ENCODE results near the gene STATH. TPM values are rescaled to one million over a fixed set of nuclear protein-coding genes. Genes with fewer than 3 reads are reported as not detected.
"Not testable (repeated sequence)": the region's sequence is repeated elsewhere in the genome, so short reads cannot be mapped to it uniquely, and the experiment has no call there.

STATH gene, protein sequence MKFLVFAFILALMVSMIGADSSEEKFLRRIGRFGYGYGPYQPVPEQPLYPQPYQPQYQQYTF
- not detected in 2 replicates for total RNA-seq (2014; rRNA removed; shearing (Covaris generic))
- not detected in 2 replicates for polyA plus RNA-seq (2014; cell fraction: nucleus; rRNA removed)

DNA sequence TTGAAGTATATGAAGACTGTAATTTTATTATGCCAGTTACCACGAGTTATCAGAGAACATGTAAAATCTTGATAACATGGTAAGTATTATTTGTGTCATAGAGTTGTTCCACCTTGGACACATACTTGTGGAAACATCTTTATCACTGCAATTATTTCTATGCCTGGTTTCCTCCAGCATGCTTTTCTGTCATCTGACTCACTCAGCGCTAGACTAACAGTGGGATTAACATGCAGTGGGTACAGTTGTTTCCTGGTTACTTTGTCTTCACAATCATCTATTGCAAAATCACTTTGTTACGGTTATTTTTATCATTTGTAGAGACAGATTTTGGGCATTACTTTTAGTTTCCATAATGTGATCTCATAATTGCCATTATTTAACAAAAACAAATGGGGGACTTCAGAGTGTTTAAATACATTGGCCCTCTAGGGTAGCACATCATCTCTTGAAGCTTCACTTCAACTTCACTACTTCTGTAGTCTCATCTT, at the start of gene STATH:
Gene STATH (plus strand): TSS at position 441 of the 491 bp plus-strand sequence. CDS start 2,472 bp downstream, outside the sequence.
- DNase-seq (ENCODE audit: extremely low read depth, low read depth): no peak

DNA sequence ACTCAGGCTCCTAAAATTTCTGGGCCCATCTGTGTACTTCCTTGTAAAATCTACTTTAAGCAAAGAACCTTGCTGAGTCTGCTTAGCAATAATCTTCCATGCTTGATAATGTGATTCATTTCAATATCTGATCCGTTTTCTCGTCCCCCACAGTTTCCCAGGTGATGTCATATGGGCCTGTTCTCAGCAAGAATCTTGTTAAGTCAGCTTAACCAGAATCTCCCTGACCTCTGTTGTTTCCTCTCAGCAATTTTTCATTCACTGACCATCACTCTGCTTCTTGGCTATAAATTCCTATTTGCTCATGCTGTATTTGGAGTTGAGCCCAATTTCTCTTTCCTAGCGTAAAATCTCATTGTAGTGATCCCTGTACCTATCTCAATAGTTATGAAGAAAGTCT, 44.2 kb upstream of the STATH start:
- DNase-seq (ENCODE audit: extremely low read depth, low read depth): no peak

DNA sequence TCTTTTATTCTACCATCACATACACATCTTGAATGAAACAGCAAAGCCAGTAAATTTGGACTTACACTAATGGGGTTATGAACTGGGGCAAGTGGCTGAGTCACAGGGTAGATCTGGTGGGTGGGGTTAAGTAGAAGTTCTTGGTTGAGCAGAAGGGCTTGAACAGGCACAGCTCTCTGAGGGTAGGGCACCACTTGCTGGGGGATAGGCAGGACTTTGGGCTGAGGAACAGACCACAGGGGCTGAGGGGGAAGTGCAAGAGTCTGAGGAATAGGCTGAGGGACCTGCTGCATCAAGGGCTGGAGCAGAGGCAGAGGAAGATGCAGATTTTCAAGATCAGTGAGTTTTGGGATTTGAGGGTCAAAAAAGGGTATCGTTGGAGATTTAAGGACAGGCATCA, 38.6 kb upstream of the STATH start:
- no peak for DNase-seq (ENCODE audit: extremely low read depth, low read depth)

DNA sequence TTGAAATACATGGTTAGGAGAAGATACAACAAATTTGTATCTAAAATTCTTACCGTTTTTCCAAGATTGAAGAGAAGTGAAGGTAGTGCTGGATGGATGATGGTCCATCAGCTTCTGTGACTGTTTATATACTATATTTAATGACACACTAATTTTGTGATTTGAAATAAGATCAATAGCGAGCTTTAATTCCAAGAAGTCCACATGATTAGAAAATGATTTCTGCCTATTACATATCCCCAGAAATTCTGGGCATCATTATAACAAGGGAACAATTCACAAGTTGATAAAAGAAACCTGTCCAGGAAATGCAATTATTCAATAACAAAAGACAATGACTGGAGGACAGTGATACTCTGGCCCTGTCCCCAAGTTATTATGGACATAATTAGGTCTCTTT, 30.1 kb upstream of the STATH start, which contains the start of gene CSN2:
Gene CSN2 (minus strand): TSS at position 101 of the 400 bp plus-strand sequence. CDS start 4,733 bp downstream, outside the sequence.
- DNase-seq (ENCODE audit: extremely low read depth, low read depth): no peak

DNA sequence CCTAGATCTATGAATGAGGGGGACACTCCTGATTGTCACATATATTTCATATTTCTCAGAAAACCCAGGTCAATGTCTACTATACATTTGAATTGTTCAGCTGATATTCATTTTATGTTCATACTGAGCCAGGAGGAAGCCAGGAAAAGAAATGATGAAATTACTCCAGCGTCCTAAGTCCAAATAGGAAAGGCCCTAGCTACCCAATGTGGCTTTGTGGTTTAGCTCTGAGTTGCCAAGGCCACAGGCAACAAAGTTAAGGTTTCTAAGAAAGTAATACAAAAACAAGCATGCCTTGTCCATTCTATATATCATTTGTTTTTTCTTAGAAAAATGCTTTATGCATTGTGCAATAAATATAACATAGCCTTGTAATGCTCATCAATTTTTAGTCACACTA, 25.7 kb upstream of the STATH start:
- DNase-seq (ENCODE audit: extremely low read depth, low read depth): no peak

DNA sequence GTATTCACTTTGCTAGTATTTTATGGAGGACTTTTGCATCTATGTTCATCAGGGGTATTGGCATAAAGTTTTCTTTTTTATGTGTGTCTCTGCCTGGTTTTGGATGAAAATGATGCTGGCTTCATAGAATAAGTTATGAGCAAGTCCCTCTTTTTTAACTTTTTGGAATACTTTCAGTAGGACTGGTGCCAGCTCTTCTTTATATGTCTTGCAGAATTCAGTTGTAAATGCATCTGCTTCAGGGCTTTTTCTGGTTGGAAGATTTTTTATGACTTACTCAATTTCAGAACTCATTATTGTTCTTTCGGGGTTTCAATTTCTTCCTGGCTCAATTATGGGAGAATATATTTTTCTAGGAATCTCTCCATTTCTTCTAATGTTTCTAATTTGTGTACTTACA, 21.1 kb upstream of the STATH start:
- DNase-seq (ENCODE audit: extremely low read depth, low read depth): no peak

DNA sequence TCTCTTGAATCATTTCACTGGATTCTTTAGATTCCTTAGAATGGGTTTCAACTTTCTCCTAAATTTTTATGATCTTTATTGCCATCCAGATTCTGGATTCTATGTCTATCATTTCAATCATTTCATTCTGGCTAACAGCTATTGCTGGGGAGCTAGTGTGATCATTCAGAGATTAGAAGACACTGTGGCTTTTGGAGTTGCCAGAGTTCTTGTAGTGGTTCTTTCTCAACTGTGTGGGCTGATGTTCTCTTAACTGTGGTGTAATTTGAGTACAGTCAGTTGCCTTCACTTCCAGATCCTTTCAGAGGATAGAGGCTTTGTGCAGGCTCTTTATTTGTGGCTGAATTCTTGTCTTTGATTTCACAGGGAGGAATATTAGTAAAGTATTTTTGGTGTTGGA, 18.2 kb upstream of the STATH start:
- DNase-seq (ENCODE audit: extremely low read depth, low read depth): no peak

DNA sequence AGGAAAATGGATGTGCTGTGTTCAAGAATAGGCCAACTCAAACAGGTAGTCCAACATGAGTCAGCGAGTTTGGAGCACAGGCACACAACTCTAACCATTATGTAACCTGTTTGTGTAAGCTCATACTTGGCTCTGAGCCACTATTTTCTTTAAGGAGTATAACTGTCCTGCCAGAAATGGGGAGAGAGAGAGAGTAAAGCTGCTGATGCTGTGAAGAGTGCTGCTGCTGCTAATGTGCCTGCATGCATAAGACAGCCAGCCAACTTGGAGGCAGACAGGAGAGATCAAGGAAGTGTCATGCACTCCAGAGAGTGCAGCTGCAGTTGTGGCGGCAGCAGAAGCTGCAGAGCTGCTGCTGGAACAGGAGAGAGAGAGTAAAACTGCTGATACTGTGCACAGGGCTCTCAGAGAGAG, 11.7 kb upstream of the STATH start:
- DNase-seq (ENCODE audit: extremely low read depth, low read depth): peak; percentile 41

DNA sequence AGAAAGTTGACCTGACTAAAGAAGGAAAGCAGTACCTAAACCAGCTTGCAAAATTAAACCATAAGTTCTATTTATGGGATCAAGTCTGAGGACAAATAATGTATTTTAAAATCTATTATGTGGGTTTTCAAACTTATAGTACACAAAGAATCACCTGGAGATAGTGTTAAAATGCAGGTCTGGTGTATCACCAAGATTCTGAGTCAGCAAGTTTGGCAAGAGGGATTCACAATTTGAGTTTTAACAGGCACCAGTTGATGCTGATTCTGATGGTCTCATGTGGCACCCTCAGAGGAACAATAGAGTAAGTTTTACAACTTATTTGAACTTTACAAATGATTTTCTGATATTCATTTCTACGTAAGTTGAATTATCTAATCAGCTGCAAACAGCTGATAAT, 9.1 kb upstream of the STATH start:
- no peak for DNase-seq (ENCODE audit: extremely low read depth, low read depth)

DNA sequence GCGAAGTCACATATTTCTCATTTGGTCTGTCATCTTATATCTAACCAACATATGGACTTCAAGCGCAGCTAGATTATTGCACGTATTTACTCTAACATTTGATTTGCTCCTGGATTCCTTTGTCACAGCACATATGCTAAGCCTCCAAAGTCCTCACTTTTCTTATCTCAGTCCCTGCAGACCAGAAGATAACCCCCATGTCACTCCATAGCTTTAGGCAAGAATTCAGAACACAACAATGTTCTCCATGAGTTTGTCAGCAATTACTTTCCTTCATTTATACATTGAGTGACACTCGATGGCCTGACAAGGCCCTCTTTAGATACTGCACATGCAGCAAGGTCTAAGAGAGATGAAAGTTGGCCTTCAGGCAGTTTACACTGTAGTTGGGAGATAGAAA, 4.8 kb upstream of the STATH start:
- DNase-seq (ENCODE audit: extremely low read depth, low read depth): no peak

DNA sequence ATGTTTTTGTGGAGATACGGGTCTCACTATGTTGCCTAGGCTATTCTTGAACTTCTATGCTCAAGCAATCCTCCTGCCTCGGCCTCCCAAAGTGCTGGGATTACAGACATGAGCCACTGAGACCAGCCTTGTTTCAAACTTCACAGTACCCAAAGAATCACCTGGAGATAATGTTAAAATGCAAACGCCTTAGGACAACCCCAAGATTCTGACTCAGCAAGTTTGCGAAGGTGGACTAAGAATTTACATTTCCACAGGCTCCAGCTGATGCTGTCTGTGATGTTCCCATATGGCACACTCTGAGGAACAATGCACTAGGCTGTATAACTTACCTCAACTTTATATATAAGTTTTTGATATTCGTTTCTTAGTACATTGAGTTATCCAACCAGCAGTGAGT, 984 bp upstream of the STATH start:
- DNase-seq (ENCODE audit: extremely low read depth, low read depth): no peak

DNA sequence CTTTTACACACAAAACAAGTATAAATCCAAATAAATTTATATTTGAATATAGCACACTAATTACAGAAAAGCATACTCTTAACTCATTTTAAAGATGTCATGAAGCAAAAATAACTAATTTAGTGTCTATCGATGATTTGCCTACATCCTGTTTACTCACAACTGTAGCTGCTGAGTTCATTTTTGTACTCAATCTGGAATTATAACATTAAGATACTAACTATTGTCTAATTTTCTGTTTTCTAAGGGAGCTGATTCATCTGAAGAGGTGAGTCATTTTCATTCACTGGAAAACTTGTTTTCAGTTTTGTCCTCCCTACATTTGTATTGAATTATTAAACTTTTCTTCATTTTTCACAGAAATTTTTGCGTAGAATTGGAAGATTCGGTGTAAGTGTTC, 3.7 kb downstream of the STATH start:
- DNase-seq (ENCODE audit: extremely low read depth, low read depth): no peak

DNA sequence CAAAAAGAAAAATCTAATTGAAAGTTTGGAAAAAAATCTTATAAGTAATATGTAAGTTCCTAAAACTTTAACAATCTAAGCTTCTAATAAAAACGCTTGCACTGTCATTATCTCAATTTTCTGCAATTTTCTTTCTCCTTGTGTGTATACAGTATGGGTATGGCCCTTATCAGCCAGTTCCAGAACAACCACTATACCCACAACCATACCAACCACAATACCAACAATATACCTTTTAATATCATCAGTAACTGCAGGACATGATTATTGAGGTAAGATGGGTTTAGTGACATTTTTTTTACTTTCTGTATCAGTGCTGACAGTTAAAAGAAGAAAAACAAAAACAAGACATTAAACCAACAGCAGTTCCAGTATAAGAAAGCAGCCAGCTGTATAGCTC, 4.9 kb downstream of the STATH start:
- no peak for DNase-seq (ENCODE audit: extremely low read depth, low read depth)

DNA sequence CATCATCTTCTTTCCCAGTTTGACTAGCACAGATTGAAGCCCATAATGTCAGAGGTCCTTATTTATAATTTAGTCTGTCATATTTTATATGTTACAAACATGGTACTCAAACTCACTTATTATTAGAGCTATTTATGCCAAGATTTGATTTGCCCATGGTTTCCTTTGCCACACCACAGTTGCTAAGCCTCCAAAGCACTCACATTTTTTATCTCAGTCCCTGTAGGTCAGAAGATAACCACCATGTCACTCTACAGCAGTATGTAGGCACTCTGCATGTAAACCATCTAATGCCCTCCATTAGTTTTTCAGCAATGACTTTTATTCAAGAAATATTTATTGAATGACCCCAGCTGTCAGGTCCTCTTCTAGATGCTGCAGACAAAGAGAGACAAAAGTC, 6.7 kb downstream of the STATH start:
- no peak for DNase-seq (ENCODE audit: extremely low read depth, low read depth)

DNA sequence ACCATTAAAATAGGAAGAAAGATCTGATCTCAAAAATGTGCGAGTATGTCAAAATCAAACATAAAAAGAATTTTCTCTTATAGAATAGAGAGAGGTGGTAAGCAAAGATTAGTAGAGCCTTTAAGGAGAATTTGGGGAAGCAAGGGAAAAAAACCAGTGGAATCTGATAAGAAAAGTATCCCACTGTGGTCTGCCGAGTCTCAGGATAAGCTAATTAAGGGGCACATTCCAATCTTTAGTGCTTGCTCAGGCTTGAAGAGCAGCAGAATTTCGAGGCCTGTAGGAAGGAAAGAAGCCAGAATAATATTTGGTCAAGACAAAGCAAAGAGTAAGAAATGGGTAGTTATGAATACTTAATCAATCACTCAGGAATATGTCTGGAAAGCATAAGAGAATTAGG, 13.0 kb downstream of the STATH start:
- DNase-seq (ENCODE audit: extremely low read depth, low read depth): no peak

DNA sequence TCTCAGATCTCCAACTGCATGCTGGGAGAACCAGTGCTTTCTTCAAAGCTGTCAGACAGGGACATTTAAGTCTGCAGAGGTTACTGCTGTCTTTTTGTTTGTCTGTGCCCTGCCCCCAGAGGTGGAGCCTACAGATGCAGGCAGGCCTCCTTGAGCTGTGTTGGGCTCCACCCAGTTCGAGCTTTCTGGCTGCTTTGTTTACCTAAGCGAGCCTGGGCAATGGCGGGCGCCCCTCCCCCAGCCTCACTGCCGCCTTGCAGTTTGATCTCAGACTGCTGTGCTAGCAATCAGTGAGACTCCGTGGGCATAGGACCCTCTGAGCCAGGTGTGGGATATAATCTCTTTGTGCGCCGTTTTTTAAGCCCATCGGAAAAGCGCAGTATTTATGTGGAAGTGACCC, 23.2 kb downstream of the STATH start:
- not testable (repeated sequence) for DNase-seq (ENCODE audit: extremely low read depth, low read depth)

DNA sequence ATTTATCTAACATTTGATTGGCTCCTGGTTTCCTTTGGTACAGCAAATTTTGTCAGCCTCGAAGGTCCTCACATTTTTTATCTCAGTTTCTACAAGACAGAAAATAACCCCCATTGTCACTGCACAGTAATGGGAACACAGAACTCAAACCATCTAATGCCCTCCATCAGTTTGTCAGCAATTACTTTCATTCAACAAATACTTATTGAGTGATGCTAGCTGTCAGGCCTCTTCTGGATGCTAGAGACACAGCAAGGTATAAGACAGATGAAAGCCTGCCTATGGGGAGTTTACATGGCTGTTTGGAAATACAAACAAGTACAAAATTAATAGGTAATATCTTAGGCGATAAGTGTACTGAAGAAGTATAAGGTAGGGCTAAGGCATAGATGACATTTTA, 27.5 kb downstream of the STATH start:
- no peak for DNase-seq (ENCODE audit: extremely low read depth, low read depth)

DNA sequence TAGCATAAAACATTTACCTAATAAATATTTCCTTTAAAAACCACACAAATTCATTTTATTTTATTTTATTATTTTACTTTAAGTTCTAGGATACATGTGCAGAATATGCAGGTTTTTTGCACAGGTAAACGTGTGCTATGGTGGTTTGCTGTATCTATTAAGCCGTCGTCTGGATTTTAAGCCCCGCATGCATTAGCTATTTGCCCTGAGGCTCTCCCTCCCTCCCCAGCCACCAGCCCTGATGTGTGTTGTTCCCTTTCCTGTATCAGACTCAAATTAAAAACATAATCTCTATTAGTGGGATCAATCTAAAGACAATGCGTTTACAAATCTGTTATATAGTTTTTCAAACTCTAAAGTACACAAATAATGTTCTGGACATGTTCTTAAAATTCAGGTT, 31.2 kb downstream of the STATH start:
- DNase-seq (ENCODE audit: extremely low read depth, low read depth): no peak

DNA sequence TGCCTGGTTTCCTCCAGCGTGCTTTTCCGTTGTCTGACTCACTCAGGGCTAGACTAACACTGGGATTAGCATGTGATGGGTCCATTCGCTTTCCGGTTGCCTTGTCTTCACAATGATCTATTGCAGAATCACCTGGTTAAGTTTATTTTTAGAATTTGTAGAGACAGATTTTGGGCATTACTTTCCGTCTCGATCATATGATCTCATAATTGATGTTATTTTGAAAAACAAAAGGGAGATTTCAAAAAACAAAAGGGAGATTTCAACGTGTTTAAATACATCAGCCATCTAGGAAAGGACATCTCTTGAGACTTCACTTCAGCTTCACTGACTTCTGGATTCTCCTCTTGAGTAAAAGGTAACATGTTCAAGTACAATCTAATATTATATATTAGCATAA, 32.4 kb downstream of the STATH start, which contains the start of gene HTN3:
Gene HTN3 (plus strand): TSS at position 301 of the 400 bp plus-strand sequence. CDS start 2,282 bp downstream, outside the sequence.
- DNase-seq (ENCODE audit: extremely low read depth, low read depth): not testable (repeated sequence)

DNA sequence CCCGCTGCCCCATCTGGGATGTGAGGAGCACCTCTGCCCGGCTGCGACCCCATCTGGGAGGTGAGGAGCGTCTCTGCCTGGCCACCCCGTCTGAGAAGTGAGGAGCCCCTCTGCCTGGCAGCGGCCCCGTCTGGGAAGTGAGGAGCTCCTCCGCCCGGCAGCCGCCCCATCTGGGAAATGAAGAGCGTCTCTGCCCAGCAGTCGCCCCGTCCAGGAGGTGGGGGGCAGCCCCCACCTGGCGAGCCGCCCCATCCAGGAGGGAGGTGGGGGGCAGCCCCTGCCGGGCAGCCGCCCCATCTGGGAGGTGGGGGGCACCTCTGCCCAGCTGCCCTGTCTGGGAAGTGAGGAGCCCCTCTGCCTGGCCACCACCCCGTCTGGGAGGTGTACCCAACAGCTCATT, 41.8 kb downstream of the STATH start:
- not testable (repeated sequence) for DNase-seq (ENCODE audit: extremely low read depth, low read depth)

DNA sequence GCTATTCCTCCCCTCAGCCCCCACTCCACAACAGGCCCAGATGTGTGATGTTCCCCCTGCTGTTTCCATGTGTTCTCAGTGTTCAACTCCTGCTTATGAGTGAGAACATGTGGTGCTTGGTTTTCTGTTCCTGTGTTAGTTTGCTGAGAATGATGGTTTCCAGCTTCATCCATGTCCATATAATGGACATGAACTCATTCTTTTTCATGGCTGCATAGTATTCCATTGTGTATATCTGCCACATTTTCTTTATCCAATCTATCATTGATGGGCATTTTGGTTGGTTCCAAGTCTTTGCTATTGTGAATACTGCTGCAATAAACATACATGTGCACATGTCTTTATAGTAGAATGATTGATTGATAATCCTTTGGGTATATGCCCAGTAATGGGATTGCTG, 44.2 kb downstream of the STATH start:
- not testable (repeated sequence) for DNase-seq (ENCODE audit: extremely low read depth, low read depth)

DNA sequence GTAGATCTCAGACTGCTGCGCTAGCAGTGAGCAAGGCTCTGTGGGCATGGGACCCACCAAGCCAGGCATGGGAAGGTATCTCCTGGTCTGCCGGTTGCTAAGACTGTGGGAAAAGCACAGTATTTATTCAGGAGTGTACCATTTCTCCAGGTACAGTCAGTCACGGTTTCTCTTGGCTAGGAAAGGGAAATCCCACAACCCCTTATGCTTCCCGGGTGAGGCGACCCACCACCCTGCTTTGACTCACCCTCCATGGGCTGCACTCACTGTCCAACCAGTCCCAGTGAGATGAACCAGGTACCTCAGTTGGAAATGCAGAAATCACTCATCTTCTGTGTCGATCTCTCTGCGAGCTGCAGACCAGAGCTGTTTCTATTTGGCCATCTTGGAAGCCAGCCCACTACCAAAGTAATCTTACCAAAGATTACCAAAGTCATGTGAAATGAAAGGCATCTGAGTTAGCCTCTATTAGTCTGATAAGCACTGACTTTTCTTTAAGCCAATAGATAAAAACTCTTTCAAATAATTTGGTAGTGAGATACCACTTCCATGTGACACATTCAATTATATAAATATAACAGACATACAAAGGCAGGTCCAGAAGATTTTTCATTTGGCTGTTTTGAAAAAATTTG, 46.0 kb downstream of the STATH start:
- no peak for DNase-seq (ENCODE audit: extremely low read depth, low read depth)
